ENCODE measurements around the gene TUBG2. TPM values are rescaled to one million over a fixed set of nuclear protein-coding genes. Genes with fewer than 3 reads are reported as not detected.
A peak's percentile ranks its signal among the peaks of the same experiment; 100 is the strongest.
"Not testable (repeated sequence)": the region's sequence is repeated elsewhere in the genome, so short reads cannot be mapped to it uniquely, and the experiment has no call there.

Gene TUBG2
- total and polyA plus RNA-seq, 10 of the 15 experiments (the other 5 are each of a cell fraction or from before 2014, with no cell fraction given), result 1.2 to 12.5 (median 8.9) TPM

GRCh38 chr17:42609814-42610801 is 49.0 kb upstream of the TUBG2 start:
- H3K4me2 ChIP-seq (ENCODE audit: control insufficient read depth, insufficient read depth), result peak overlapping the region; percentile 93
- BruUV-seq (replicated peaks), result TSS peak; percentile 83
- peak; percentile 16 for ATAC-seq
- peak; percentile 86 for FAIRE-seq
- H3K79me2 ChIP-seq (ENCODE audit: control insufficient read depth, insufficient read depth, low read length), result peaks cover 52% of the 10 kb centered on the region
- not testable (repeated sequence) for H3K27me3 ChIP-seq (replicated peaks in 1 of 2; ENCODE audit: control insufficient read depth in 2 of 2, insufficient read depth in 2 of 2, low read length in 1 of 2); H4K20me1 ChIP-seq (ENCODE audit: control insufficient read depth, insufficient read depth); DNase-seq (ENCODE audit: low read depth, low spot score); H3K4me1 ChIP-seq (ENCODE audit: control insufficient read depth, insufficient read depth, low read length); H3K9me3 ChIP-seq (replicated peaks; ENCODE audit: control insufficient read depth, insufficient read depth, low read length)
- WGBS (ENCODE audit: insufficient coverage, insufficient replicate concordance, low lambda C conversion rate, missing lambda C conversion rate), result 9% methylated on average over 33 of the region's 42 CpGs
- peak; percentile 34 to 43; a peak in 2 of 4 replicates for TF ChIP-seq IKZF2 (IDR thresholded peaks at IDR 0.05)
- peak; percentile 18; the same call in 1 of the 2 replicates for TF ChIP-seq GATAD2B (conservative IDR thresholded peaks at IDR 0.05; ENCODE audit: low read depth)
- TF ChIP-seq MLLT1 (IDR thresholded peaks at IDR 0.05), result peak; percentile 30
- TF ChIP-seq LARP7 (IDR thresholded peaks at IDR 0.05), result 0 out of 2 replicates have a peak, but pooled peaks have one; percentile 58
- peak; percentile 80; the same call in 1 of the 2 replicates for TF ChIP-seq NKRF (conservative IDR thresholded peaks at IDR 0.05)
- peak; percentile 31; the same call in 1 of the 2 replicates for TF ChIP-seq NFYB (IDR thresholded peaks at IDR 0.05; ENCODE audit: insufficient read depth, low read depth, low read length)
- H3K9ac ChIP-seq (ENCODE audit: control insufficient read depth, insufficient read depth, low read length), result peak overlapping the region; percentile 84
- in situ Hi-C loops (cut with MboI) (loop anchor here (25.0 kb wide), 1 partner anchor 602 kb away; the partner anchor contains the start of gene TMEM106A), intact Hi-C loops (cut with micrococcal nuclease; ENCODE audit: unreplicated experiment) (loop anchor here (1.0 to 2.0 kb wide), 2 partner anchors 31 to 67 kb away; no protein-coding TSS in a partner anchor)
- H3K4me3 ChIP-seq, result peak overlapping the region; percentile 98
- H3K27ac ChIP-seq (ENCODE audit: control insufficient read depth, insufficient read depth), result peak overlapping the region; percentile 68
- RAD21 ChIA-PET (ENCODE audit: unreplicated experiment), result interaction anchor here (0.7 to 6.8 kb wide), 10 partner anchors 8 to 116 kb away, joined by 3 to 57 read pairs (median 17); partner anchors contain the start of genes CCR10, PLEKHH3 and PSMC3IP
- SMC1A ChIA-PET (ENCODE audit: uncharacterized antibody, unreplicated experiment), result interaction anchor here (0.8 to 7.1 kb wide), 9 partner anchors 11 to 184 kb away, joined by 3 to 96 read pairs (median 5); partner anchors contain the start of genes CCR10, PLEKHH3, PSMC3IP and RAMP2
- POLR2A ChIA-PET, result interaction anchor here (0.6 to 6.9 kb wide), 16 partner anchors 9 to 811 kb away, joined by 3 to 93 read pairs (median 4); partner anchors contain the start of genes CCR10, COASY, PLEKHH3 and PSMC3IP
- peak overlapping the region; percentile 94 for H2AFZ ChIP-seq (ENCODE audit: control insufficient read depth, low read depth, low read length)
- H3K36me3 ChIP-seq (ENCODE audit: control insufficient read depth in 2 of 2, insufficient read depth in 2 of 2, low read length in 1 of 2), result peaks cover 9 to 19% of the 10 kb centered on the region in 2 experiments
- CTCF ChIA-PET, result interaction anchor here (0.7 to 3.5 kb wide), 9 partner anchors 9 to 559 kb away, joined by 3 to 49 read pairs (median 6); partner anchors contain the start of genes CCR10, PLEKHH3 and PSMC3IP
